Smooth muscle cell (in vitro differentiated cells): ENCODE measurements around the gene PTPRJ. TPM values are rescaled to one million over a fixed set of nuclear protein-coding genes. Genes with fewer than 3 reads are reported as not detected.
A peak's percentile ranks its signal among the peaks of the same experiment; 100 is the strongest.
"Not testable (repeated sequence)": the region's sequence is repeated elsewhere in the genome, so short reads cannot be mapped to it uniquely, and the experiment has no call there.

Experiments used
- DNase-seq: peaks from one replicate; lab custom pipeline; 2025; ENCODE audit not compliant: unreplicated experiment; lab: John Stamatoyannopoulos, UW
- H2AFZ ChIP-seq: fragments of 200-600 bp; sonication (generic); 2 replicates; pipeline ENCODE4 v1.6.0; 2016; ENCODE audit warnings: antibody characterized with exemption, low read depth, mild to moderate bottlenecking
- H3F3A ChIP-seq: fragments of 200-600 bp; sonication (generic); 2 replicates; pipeline ENCODE4 v1.6.0; 2017; ENCODE audit warnings: antibody characterized with exemption, low read depth
- H3K27ac ChIP-seq: fragments of 200-600 bp; sonication (generic); 2 replicates; pipeline ENCODE4 v1.5.1; 2016; ENCODE audit warnings: low read depth, mild to moderate bottlenecking
- H3K27me3 ChIP-seq: fragments of 200-600 bp; sonication (generic); 2 replicates; pipeline ENCODE4 v1.6.1; 2016; ENCODE audit warnings: low read depth, mild to moderate bottlenecking
- H3K36me3 ChIP-seq: fragments of 200-600 bp; sonication (generic); 2 replicates; pipeline ENCODE4 v1.5.1; 2016; ENCODE audit warnings: low read depth
- H3K4me1 ChIP-seq: fragments of 200-600 bp; sonication (generic); 2 replicates; pipeline ENCODE4 v1.5.1; 2016; ENCODE audit warnings: low read depth
- H3K4me2 ChIP-seq: fragments of 200-600 bp; sonication (generic); 2 replicates; pipeline ENCODE4 v1.6.0; 2016; ENCODE audit warnings: mild to moderate bottlenecking
- H3K4me3 ChIP-seq: fragments of 200-600 bp; sonication (generic); 2 replicates; pipeline ENCODE4 v1.5.1; 2016; ENCODE audit warnings: mild to moderate bottlenecking
- H3K79me2 ChIP-seq: fragments of 200-600 bp; sonication (generic); 2 replicates; pipeline ENCODE4 v1.6.0; 2016; ENCODE audit warnings: low read depth, mild to moderate bottlenecking
- H3K9ac ChIP-seq: fragments of 200-600 bp; sonication (generic); 2 replicates; pipeline ENCODE4 v1.6.0; 2016; ENCODE audit warnings: low read depth
- H3K9me3 ChIP-seq: fragments of 200-600 bp; sonication (generic); replicated peaks from 2 replicates; pipeline ENCODE4 v1.5.1; 2016; ENCODE audit warnings: low read depth
- H4K20me1 ChIP-seq: fragments of 200-600 bp; sonication (generic); 2 replicates; pipeline ENCODE4 v1.6.0; 2016; ENCODE audit warnings: low read depth
- WGBS: methylation state at CpG from one replicate; pipeline ENCODE4 v1.1.7; 2016; ENCODE audit warnings: low lambda C conversion rate; 5-methylcytosine and 5-hydroxymethylcytosine counted together
- polyA plus RNA-seq: library from polyadenylated mRNA; unstranded; fragments of >200 nt; fragmentation: Nextera tagmentation; extraction: Ambion mirVana; gene quantifications from 2 replicates; pipeline ENCODE4 v1.2.1, GENCODE V29; 2016
- total RNA-seq: library from RNA; depleted of rRNA; stranded (reverse); fragments of >200 nt; gene quantifications from 2 replicates; pipeline ENCODE4 v1.2.3, GENCODE V29; 2014
- TF ChIP-seq, protein P1 (sequence below): fragments of 200-600 bp; sonication (generic); IDR thresholded peaks from 2 replicates; pipeline ENCODE4 v1.5.1; 2017; ENCODE audit warnings: borderline replicate concordance, mild to moderate bottlenecking, antibody characterized with exemption; ENCODE audit not compliant: insufficient read depth, poor library complexity, severe bottlenecking

The PTPRJ gene
- total and polyA plus RNA-seq, 2 experiments from 2014 or later, result 1.5 to 6.3 TPM

DNA sequence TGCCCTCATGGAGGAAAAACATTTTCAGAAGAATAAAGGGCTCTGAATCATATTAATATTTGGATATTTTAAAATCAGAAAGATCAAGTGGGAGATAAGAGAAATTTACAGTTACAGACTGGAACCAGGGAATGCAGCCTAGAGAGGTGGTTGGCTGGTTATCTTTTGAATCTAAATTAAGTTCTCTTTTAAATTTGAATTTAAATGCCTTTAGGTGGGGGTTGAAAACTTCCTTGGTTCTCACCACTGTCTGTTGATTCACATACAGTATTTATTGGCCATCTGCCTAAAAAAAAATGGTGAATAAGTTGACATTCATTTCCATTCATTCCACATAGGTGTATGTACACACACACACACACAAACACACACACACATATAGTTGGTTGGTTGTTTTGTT, 35.7 kb upstream of the PTPRJ start:
- Histone ChIP-seq H3K4me1 (peaks cover 3% of the 10 kb centered on the region), H3F3A (no peaks in the 10 kb centered on the region), H3K4me3 (no peak overlapping the region), H2AFZ (no peak overlapping the region), H3K27ac (no peak overlapping the region), H3K36me3 (no peaks in the 10 kb centered on the region), H3K9me3 (no peaks in the 10 kb centered on the region), H4K20me1 (no peaks in the 10 kb centered on the region), H3K27me3 (no peaks in the 10 kb centered on the region), H3K79me2 (no peaks in the 10 kb centered on the region), H3K9ac (no peak overlapping the region), H3K4me2 (no peak overlapping the region)
- TF ChIP-seq, protein P1, sequence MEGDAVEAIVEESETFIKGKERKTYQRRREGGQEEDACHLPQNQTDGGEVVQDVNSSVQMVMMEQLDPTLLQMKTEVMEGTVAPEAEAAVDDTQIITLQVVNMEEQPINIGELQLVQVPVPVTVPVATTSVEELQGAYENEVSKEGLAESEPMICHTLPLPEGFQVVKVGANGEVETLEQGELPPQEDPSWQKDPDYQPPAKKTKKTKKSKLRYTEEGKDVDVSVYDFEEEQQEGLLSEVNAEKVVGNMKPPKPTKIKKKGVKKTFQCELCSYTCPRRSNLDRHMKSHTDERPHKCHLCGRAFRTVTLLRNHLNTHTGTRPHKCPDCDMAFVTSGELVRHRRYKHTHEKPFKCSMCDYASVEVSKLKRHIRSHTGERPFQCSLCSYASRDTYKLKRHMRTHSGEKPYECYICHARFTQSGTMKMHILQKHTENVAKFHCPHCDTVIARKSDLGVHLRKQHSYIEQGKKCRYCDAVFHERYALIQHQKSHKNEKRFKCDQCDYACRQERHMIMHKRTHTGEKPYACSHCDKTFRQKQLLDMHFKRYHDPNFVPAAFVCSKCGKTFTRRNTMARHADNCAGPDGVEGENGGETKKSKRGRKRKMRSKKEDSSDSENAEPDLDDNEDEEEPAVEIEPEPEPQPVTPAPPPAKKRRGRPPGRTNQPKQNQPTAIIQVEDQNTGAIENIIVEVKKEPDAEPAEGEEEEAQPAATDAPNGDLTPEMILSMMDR, result no peak
- no peak for DNase-seq

DNA sequence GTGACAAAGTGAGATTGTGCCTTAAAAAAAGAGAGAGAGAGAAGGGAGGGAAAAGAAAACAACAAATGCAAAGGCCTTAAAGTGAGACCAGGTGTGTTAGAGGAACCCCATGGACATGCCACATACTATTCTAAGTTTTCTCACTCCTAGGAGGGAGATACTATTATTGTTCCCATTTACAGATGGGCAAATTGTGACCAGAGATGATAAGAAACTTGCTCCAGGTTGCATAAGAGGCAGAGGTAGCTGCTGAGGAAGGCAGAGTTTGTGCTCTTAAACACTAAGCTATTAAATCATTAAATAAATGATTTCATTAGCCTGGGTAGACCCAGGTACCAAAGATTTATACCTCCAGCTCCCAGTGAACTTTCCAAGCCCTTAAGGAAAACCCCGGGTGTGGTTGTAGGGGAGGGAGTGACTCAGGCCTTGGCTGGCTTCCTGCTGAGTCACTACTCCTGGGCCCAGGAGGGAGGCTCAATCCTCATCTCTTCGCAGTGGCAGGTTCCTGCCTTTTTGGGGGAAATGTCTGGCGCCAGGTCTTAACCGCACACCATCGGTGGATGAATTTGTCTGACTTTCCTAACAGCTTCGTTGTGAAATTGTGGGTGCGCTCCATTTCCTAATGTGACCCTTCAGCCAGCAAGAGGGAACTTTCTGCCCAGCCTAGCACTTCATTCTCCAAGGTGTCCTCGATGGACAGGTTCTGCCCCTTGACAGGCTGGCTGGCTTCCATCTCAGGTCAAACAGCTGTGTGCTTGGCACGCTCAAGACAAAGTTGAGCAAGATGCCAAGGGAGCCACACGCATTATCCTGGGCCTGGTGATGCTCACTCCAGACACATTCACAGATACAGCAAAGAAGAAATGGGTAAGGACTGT, 33.4 kb upstream of the PTPRJ start:
- Histone ChIP-seq H3K27me3 (no peaks in the 10 kb centered on the region), H3K79me2 (no peaks in the 10 kb centered on the region), H3K4me1 (peaks cover 3% of the 10 kb centered on the region), H3K36me3 (no peaks in the 10 kb centered on the region), H3K27ac (peak overlapping the region; percentile 48), H3F3A (no peaks in the 10 kb centered on the region), H3K9ac (no peak overlapping the region), H3K4me3 (no peak overlapping the region), H3K9me3 (no peaks in the 10 kb centered on the region), H4K20me1 (no peaks in the 10 kb centered on the region), H3K4me2 (no peak overlapping the region), H2AFZ (no peak overlapping the region)
- DNase-seq, result no peak
- 51% methylated on average over 10 of the region's 10 CpGs for WGBS
- TF ChIP-seq, protein P1, result no peak

DNA sequence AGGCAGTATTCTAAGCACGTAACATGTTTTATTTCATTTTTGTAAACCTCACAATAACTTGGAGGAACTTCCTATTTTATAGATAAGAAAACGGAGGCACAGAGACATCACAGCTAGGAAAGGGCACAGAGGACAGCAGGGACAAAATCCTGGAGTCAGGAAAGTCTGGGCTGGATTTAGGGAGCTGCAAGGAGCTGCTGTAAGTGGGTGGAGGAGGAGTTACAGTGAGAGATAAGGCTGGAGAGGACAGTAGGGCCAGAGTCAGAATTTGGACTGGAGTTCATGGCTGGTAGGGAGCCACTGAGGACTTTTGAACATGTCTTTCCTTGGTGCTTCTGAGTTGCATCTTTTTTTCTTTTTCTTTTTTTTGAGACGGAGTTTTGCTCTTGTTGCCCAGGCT, 32.2 kb upstream of the PTPRJ start:
- H3K4me3 ChIP-seq, result no peak overlapping the region
- H3K4me1 ChIP-seq, result peaks cover 3% of the 10 kb centered on the region
- H3K9ac ChIP-seq, result no peak overlapping the region
- H2AFZ ChIP-seq, result no peak overlapping the region
- TF ChIP-seq, protein P1, result no peak
- WGBS, result 59% methylated on average over 3 of the region's 3 CpGs
- H3K27ac ChIP-seq, result no peak overlapping the region
- no peaks in the 10 kb centered on the region for H3K79me2 ChIP-seq
- no peak for DNase-seq
- no peaks in the 10 kb centered on the region for H3F3A ChIP-seq
- no peaks in the 10 kb centered on the region for H3K27me3 ChIP-seq
- no peaks in the 10 kb centered on the region for H4K20me1 ChIP-seq
- H3K36me3 ChIP-seq, result no peaks in the 10 kb centered on the region
- H3K4me2 ChIP-seq, result no peak overlapping the region
- H3K9me3 ChIP-seq, result no peaks in the 10 kb centered on the region

DNA sequence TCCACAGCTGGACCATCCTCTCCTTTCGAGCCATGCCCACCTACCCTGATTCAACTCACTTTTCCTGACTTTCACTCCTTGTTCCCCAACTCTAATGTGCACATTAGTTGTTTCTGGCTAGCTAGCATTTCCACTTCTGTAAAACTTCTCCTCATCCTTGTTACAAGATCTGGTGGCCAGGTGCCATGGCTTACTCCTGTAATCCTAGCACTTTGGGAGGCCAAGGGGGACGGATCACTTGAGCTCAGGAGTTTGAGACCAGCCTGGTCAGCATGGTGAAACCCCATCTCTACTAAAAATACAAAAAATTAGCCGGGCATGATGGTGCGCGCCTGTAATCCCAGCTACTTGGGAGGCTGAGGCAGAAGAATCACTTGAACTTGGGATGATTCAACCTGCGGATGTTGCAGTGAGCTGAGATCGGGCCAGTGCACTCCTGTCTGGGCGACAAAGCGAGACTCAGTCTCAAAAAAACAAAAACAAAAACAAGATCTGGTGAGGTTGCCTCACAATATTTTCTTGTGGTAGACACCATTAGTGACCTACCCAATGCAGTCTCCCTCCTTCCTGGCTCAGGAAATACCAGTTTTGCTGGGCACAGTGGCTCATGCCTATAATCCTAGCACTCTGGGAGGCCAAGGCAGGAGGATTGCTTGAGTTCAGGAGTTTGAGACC, 31.2 kb upstream of the PTPRJ start:
- DNase-seq, H3K27me3 ChIP-seq, H4K20me1 ChIP-seq, H3K9me3 ChIP-seq, H3K79me2 ChIP-seq, H3K36me3 ChIP-seq, H3K9ac ChIP-seq, H3K4me1 ChIP-seq, H3K4me3 ChIP-seq, H3K27ac ChIP-seq, H3K4me2 ChIP-seq, H2AFZ ChIP-seq, H3F3A ChIP-seq: not testable (repeated sequence)
- 86% methylated on average over 9 of the region's 9 CpGs for WGBS
